ENCODE measurements around the gene DECR2. TPM values are rescaled to one million over a fixed set of nuclear protein-coding genes. Genes with fewer than 3 reads are reported as not detected.

DECR2 gene
- total and polyA plus RNA-seq, 2 donors (not counting 1 experiment from before 2014, with no cell fraction given), result 12.0 to 12.1 TPM

- H2AFZ ChIP-seq (ENCODE audit: low read length), result no peak overlapping the region
- no peaks in the 10 kb centered on the region for H4K20me1 ChIP-seq (ENCODE audit: control insufficient read depth, extremely low read depth, insufficient read depth, low read length)
- H3K36me3 ChIP-seq (ENCODE audit: control insufficient read depth, insufficient read depth, low read length), result no peaks in the 10 kb centered on the region
- H3K9ac ChIP-seq (ENCODE audit: insufficient read depth, low read length), result no peak overlapping the region
- H3K4me2 ChIP-seq (ENCODE audit: extremely low read depth, insufficient read depth, low read length), result no peak overlapping the region
- H3K4me1 ChIP-seq (ENCODE audit: control insufficient read depth, extremely low read depth, insufficient read depth, low read length), result no peaks in the 10 kb centered on the region
- H3K9me3 ChIP-seq (ENCODE audit: control insufficient read depth, insufficient read depth, low read depth, low read length), result no peaks in the 10 kb centered on the region
- no peaks in the 10 kb centered on the region for H3K27me3 ChIP-seq (ENCODE audit: control insufficient read depth, insufficient read depth, low read length)
- no peak for TF ChIP-seq EZH2 (IDR thresholded peaks at IDR 0.05; ENCODE audit: low read length, missing control alignments)
- TF ChIP-seq, protein P1, sequence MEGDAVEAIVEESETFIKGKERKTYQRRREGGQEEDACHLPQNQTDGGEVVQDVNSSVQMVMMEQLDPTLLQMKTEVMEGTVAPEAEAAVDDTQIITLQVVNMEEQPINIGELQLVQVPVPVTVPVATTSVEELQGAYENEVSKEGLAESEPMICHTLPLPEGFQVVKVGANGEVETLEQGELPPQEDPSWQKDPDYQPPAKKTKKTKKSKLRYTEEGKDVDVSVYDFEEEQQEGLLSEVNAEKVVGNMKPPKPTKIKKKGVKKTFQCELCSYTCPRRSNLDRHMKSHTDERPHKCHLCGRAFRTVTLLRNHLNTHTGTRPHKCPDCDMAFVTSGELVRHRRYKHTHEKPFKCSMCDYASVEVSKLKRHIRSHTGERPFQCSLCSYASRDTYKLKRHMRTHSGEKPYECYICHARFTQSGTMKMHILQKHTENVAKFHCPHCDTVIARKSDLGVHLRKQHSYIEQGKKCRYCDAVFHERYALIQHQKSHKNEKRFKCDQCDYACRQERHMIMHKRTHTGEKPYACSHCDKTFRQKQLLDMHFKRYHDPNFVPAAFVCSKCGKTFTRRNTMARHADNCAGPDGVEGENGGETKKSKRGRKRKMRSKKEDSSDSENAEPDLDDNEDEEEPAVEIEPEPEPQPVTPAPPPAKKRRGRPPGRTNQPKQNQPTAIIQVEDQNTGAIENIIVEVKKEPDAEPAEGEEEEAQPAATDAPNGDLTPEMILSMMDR (conservative IDR thresholded peaks at IDR 0.05 in 1 of 2, IDR thresholded peaks at IDR 0.05 in 1 of 2; ENCODE audit: low read depth in 1 of 2, low read length in 2 of 2), result no peak
- peaks cover 5% of the 10 kb centered on the region for H3K79me2 ChIP-seq (ENCODE audit: control insufficient read depth, insufficient read depth, low read length)
- no peak for DNase-seq (ENCODE audit: low read depth in 2 of 2)
- no peak overlapping the region for H3K4me3 ChIP-seq (replicated peaks in 1 of 4; ENCODE audit: control extremely low read depth in 1 of 4, insufficient read depth in 1 of 4, low read depth in 3 of 4, low read length in 4 of 4)
- H3K27ac ChIP-seq (ENCODE audit: insufficient read depth, low read length), result no peak overlapping the region
These were observed 39.8 kb downstream of the DECR2 start for GRCh38 chr16:441447-441846.

DNA sequence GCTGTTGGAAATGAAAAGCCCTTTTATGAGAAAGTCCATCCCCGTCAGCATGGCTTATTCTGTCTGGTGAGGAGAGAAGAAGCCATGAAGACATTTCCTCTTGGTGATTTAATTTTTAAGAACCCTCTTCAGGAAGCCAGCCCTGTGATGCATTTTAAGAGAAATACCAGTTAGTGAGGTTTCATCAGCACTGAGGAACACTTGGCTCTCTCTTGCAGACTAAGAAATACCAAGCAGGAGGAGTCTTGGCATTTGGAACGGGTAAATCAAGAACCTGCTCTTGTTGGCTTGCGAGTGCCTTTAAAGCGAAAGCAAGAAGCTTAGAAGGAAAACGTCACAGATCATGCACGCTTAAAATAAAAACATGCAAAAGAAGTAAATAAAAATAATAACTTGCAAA lies 41.3 kb downstream of the DECR2 start:
- no peaks in the 10 kb centered on the region for H3K4me1 ChIP-seq (ENCODE audit: control insufficient read depth, extremely low read depth, insufficient read depth, low read length)
- H4K20me1 ChIP-seq (ENCODE audit: control insufficient read depth, extremely low read depth, insufficient read depth, low read length), result no peaks in the 10 kb centered on the region
- H3K36me3 ChIP-seq (ENCODE audit: control insufficient read depth, insufficient read depth, low read length), result no peaks in the 10 kb centered on the region
- H3K9ac ChIP-seq (ENCODE audit: insufficient read depth, low read length), result no peak overlapping the region
- peak overlapping the region in 2 of 4 experiments; percentile 23 to 30 for H3K4me3 ChIP-seq (replicated peaks in 1 of 4; ENCODE audit: control extremely low read depth in 1 of 4, insufficient read depth in 1 of 4, low read depth in 3 of 4, low read length in 4 of 4)
- peaks cover 5% of the 10 kb centered on the region for H3K79me2 ChIP-seq (ENCODE audit: control insufficient read depth, insufficient read depth, low read length)
- H2AFZ ChIP-seq (ENCODE audit: low read length), result no peak overlapping the region
- peak overlapping the region; percentile 73 for H3K4me2 ChIP-seq (ENCODE audit: extremely low read depth, insufficient read depth, low read length)
- no peaks in the 10 kb centered on the region for H3K27me3 ChIP-seq (ENCODE audit: control insufficient read depth, insufficient read depth, low read length)
- peak overlapping the region; percentile 6 for H3K27ac ChIP-seq (ENCODE audit: insufficient read depth, low read length)
- H3K9me3 ChIP-seq (ENCODE audit: control insufficient read depth, insufficient read depth, low read depth, low read length), result no peaks in the 10 kb centered on the region
- DNase-seq (ENCODE audit: low read depth in 2 of 2), result peak in 1 of 2 donors; percentile 28
- TF ChIP-seq, protein P1 (conservative IDR thresholded peaks at IDR 0.05 in 1 of 2, IDR thresholded peaks at IDR 0.05 in 1 of 2; ENCODE audit: low read depth in 1 of 2, low read length in 2 of 2), result no peak
- no peak for TF ChIP-seq EZH2 (IDR thresholded peaks at IDR 0.05; ENCODE audit: low read length, missing control alignments)

- Histone ChIP-seq H3K27me3 (ENCODE audit: control insufficient read depth, insufficient read depth, low read length) (no peaks in the 10 kb centered on the region), H4K20me1 (ENCODE audit: control insufficient read depth, extremely low read depth, insufficient read depth, low read length) (no peaks in the 10 kb centered on the region), H3K4me2 (ENCODE audit: extremely low read depth, insufficient read depth, low read length) (no peak overlapping the region), H3K79me2 (ENCODE audit: control insufficient read depth, insufficient read depth, low read length) (peaks cover 5% of the 10 kb centered on the region), H3K36me3 (ENCODE audit: control insufficient read depth, insufficient read depth, low read length) (no peaks in the 10 kb centered on the region), H3K9me3 (ENCODE audit: control insufficient read depth, insufficient read depth, low read depth, low read length) (no peaks in the 10 kb centered on the region), H3K27ac (ENCODE audit: insufficient read depth, low read length) (no peak overlapping the region), H3K4me1 (ENCODE audit: control insufficient read depth, extremely low read depth, insufficient read depth, low read length) (no peaks in the 10 kb centered on the region), H3K9ac (ENCODE audit: insufficient read depth, low read length) (no peak overlapping the region), H2AFZ (ENCODE audit: low read length) (no peak overlapping the region), H3K4me3 (replicated peaks in 1 of 4; ENCODE audit: control extremely low read depth in 1 of 4, insufficient read depth in 1 of 4, low read depth in 3 of 4, low read length in 4 of 4) (no peak overlapping the region)
- DNase-seq (ENCODE audit: low read depth in 2 of 2), result no peak
- TF ChIP-seq, protein P1 (conservative IDR thresholded peaks at IDR 0.05 in 1 of 2, IDR thresholded peaks at IDR 0.05 in 1 of 2; ENCODE audit: low read depth in 1 of 2, low read length in 2 of 2), result no peak
- no peak for TF ChIP-seq EZH2 (IDR thresholded peaks at IDR 0.05; ENCODE audit: low read length, missing control alignments)
These were observed 42.3 kb downstream of the DECR2 start for GRCh38 chr16:444027-444426.
